Peyer's patch (tissue), 4 donors: ENCODE data around the gene RUNX1. TPM values are rescaled to one million over a fixed set of nuclear protein-coding genes. Genes with fewer than 3 reads are reported as not detected.

Source experiments
- DNase-seq, 3 donors: peaks; one replicate each; pipeline ENCODE4 v3.0.0-alpha.2; 2017 to 2019
- H3K27ac ChIP-seq, 4 donors: fragments of 200-600 bp; sonication (generic); one replicate each; pipeline ENCODE4 v1.5.1; 2016 to 2019
- H3K27me3 ChIP-seq, 2 donors: fragments of 200-600 bp; sonication (generic); one replicate each; pipeline ENCODE4 v1.5.1; 2019
- H3K36me3 ChIP-seq, 3 donors: fragments of 200-600 bp; sonication (generic); one replicate each; pipeline ENCODE4 v1.5.1; 2016 to 2019
- H3K4me1 ChIP-seq, 4 donors: fragments of 200-600 bp; sonication (generic); one replicate each; pipeline ENCODE4 v1.5.1; 2016 to 2019
- H3K4me3 ChIP-seq, 4 donors: fragments of 200-600 bp; sonication (generic); 1 replicate in 3 of 4; 2 replicates in 1 of 4; pipeline ENCODE4 v1.5.1; 2016 to 2019; ENCODE audit warnings: mild to moderate bottlenecking in 1 of 4
- H3K9me3 ChIP-seq, 4 donors: fragments of 200-600 bp; sonication (generic); one replicate each; pipeline ENCODE4 v1.5.1; 2016 to 2019; ENCODE audit warnings: mild to moderate bottlenecking in 1 of 4
- POLR2A ChIP-seq, 2 donors: fragments of 450-650 bp; IDR thresholded peaks; one replicate each; pipeline ENCODE4 v1.5.1; 2017; ENCODE audit warnings: antibody characterized with exemption in 2 of 2, mild to moderate bottlenecking in 2 of 2, moderate library complexity in 2 of 2
- total RNA-seq, 4 donors: library from RNA; depleted of rRNA; stranded (reverse); fragments of >200 nt; gene quantifications; one replicate each; pipeline ENCODE4 v1.1.0, GENCODE V29; 2016
- TF ChIP-seq, protein P1 (sequence below), 6 experiments: fragments of 450-650 bp in 4 of 6; fragments of 200-600 bp in 2 of 6; sonication (generic) in 1 of 6; IDR thresholded peaks; one replicate each; pipeline ENCODE4 v1.5.1; 2017 to 2019; ENCODE audit warnings: antibody characterized with exemption in 6 of 6, mild to moderate bottlenecking in 3 of 6, moderate library complexity in 1 of 6

Gene RUNX1
- total RNA-seq, 4 donors from 2014 or later: 15.1 to 80.9 (median 24.1) TPM

DNA sequence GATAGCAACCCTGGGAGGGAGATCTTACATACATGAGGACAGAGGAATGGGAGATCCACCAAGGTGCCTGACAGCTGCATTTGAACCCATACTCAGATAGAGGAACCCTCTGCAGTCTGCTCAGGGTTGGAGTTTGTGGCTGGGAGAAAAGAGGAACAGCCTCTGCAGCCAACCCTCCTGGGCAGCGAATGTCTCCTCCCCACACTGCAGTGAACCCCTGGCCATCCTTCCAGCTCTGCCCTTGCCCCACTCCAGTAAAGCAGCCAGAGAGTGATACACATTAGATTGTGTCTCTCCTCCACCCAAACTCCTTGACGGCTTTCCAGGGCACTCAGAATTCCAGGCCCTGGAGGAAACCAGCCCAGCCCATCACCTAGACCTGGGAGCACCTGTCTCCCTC, 137.7 kb downstream of the RUNX1 start:
- H3K27ac ChIP-seq: no peak overlapping the region
- peaks cover 0 to 4% (median 0%) of the 10 kb centered on the region in 4 donors for H3K4me1 ChIP-seq
- no peak overlapping the region for H3K4me3 ChIP-seq
- TF ChIP-seq POLR2A (IDR thresholded peaks at IDR 0.05): no peak
- TF ChIP-seq, protein P1, sequence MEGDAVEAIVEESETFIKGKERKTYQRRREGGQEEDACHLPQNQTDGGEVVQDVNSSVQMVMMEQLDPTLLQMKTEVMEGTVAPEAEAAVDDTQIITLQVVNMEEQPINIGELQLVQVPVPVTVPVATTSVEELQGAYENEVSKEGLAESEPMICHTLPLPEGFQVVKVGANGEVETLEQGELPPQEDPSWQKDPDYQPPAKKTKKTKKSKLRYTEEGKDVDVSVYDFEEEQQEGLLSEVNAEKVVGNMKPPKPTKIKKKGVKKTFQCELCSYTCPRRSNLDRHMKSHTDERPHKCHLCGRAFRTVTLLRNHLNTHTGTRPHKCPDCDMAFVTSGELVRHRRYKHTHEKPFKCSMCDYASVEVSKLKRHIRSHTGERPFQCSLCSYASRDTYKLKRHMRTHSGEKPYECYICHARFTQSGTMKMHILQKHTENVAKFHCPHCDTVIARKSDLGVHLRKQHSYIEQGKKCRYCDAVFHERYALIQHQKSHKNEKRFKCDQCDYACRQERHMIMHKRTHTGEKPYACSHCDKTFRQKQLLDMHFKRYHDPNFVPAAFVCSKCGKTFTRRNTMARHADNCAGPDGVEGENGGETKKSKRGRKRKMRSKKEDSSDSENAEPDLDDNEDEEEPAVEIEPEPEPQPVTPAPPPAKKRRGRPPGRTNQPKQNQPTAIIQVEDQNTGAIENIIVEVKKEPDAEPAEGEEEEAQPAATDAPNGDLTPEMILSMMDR (IDR thresholded peaks at IDR 0.05): no peak
- no peak for DNase-seq
- H3K9me3 ChIP-seq: no peaks in the 10 kb centered on the region
- H3K36me3 ChIP-seq: no peaks in the 10 kb centered on the region
- H3K27me3 ChIP-seq: no peaks in the 10 kb centered on the region

GRCh38 chr21:34910396-34910795, 138.7 kb downstream of the RUNX1 start:
- TF ChIP-seq, protein P1 (IDR thresholded peaks at IDR 0.05): no peak
- no peak for TF ChIP-seq POLR2A (IDR thresholded peaks at IDR 0.05)
- peaks cover 0 to 4% (median 0%) of the 10 kb centered on the region in 4 donors for H3K4me1 ChIP-seq
- H3K27me3 ChIP-seq: no peaks in the 10 kb centered on the region
- no peaks in the 10 kb centered on the region for H3K36me3 ChIP-seq
- H3K4me3 ChIP-seq: no peak overlapping the region
- H3K27ac ChIP-seq: no peak overlapping the region
- no peaks in the 10 kb centered on the region for H3K9me3 ChIP-seq
- peak in 1 of 3 donors; percentile 59 for DNase-seq

GRCh38 chr21:34909492-34910292, 139.4 kb downstream of the RUNX1 start:
- H3K9me3 ChIP-seq: no peaks in the 10 kb centered on the region
- DNase-seq: no peak
- no peak overlapping the region for H3K27ac ChIP-seq
- no peaks in the 10 kb centered on the region for H3K36me3 ChIP-seq
- TF ChIP-seq POLR2A (IDR thresholded peaks at IDR 0.05): no peak
- TF ChIP-seq, protein P1 (IDR thresholded peaks at IDR 0.05): no peak
- no peak overlapping the region for H3K4me3 ChIP-seq
- no peaks in the 10 kb centered on the region for H3K27me3 ChIP-seq
- peaks cover 0 to 4% (median 0%) of the 10 kb centered on the region in 4 donors for H3K4me1 ChIP-seq

DNA sequence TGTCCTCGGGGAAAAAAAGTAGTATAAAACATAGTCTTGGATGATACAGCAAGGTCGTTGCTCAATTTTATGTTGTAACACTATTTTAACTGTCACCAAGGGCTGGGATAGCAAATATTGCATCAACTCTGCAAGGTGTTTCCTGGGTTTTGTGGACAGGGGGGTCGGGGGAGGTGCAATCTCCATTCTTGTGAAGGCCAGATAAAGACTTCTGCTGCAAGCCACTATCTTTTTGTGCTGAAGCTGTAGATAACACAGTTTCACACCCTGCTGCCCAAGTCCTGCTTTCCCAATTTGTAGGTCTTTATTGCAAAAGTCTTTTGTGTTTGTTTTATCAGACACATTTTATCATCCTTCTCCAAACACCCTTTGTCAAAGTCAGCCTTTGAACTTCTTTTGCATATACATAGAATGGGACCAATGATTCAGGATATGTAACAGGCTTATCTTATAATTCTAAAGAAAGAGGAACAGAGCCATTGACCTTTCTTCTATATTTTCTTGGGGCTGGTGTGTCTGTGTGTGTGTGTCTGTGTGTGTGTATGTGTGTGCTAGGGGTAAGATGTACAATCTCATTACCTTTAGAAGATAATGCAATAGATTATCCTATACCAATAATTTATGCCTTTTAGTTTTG, 140.6 kb downstream of the RUNX1 start:
- Histone ChIP-seq H3K27ac (no peak overlapping the region), H3K4me1 (peaks cover 0 to 4% (median 0%) of the 10 kb centered on the region in 4 donors), H3K36me3 (no peaks in the 10 kb centered on the region), H3K27me3 (no peaks in the 10 kb centered on the region), H3K9me3 (no peaks in the 10 kb centered on the region), H3K4me3 (no peak overlapping the region)
- DNase-seq: no peak
- no peak for TF ChIP-seq POLR2A (IDR thresholded peaks at IDR 0.05)
- TF ChIP-seq, protein P1 (IDR thresholded peaks at IDR 0.05): no peak

- no peak for DNase-seq
- Histone ChIP-seq H3K4me3 (no peak overlapping the region), H3K4me1 (peaks cover 0 to 4% (median 0%) of the 10 kb centered on the region in 4 donors), H3K36me3 (no peaks in the 10 kb centered on the region), H3K27me3 (no peaks in the 10 kb centered on the region), H3K9me3 (no peaks in the 10 kb centered on the region), H3K27ac (no peak overlapping the region)
- TF ChIP-seq, protein P1 (IDR thresholded peaks at IDR 0.05): no peak
- no peak for TF ChIP-seq POLR2A (IDR thresholded peaks at IDR 0.05)
Observed at GRCh38 chr21:34907461-34908418, 141.4 kb downstream of the RUNX1 start.
